HG03097 (cell line): Measurements from ENCODE around the gene PIGN.
"Not testable (repeated sequence)": the region's sequence is repeated elsewhere in the genome, so short reads cannot be mapped to it uniquely, and the experiment has no call there.

Experiments
- ATAC-seq: cut with Tn5 transposase; IDR thresholded peaks from one replicate; pipeline ENCODE4 v1.9.1; 2021; ENCODE audit not compliant: unreplicated experiment, low FRiP score

PIGN gene

GRCh38 chr18:62069556-62069955, 117.3 kb downstream of the PIGN start:
- ATAC-seq, result no peak

GRCh38 chr18:62066102-62066818, 120.6 kb downstream of the PIGN start:
- no peak for ATAC-seq

- ATAC-seq, result no peak
Observed at GRCh38 chr18:62064361-62064760, 122.5 kb downstream of the PIGN start.

- ATAC-seq, result no peak
Observed at GRCh38 chr18:62061821-62062478, 124.9 kb downstream of the PIGN start.

GRCh38 chr18:62060820-62061219, 126.0 kb downstream of the PIGN start:
- ATAC-seq, result no peak

- ATAC-seq, result no peak
Observed at GRCh38 chr18:62054929-62055498, 131.8 kb downstream of the PIGN start.

- ATAC-seq, result no peak
Observed at GRCh38 chr18:62048279-62048678, 138.6 kb downstream of the PIGN start.

- ATAC-seq, result no peak
Observed at GRCh38 chr18:62045316-62045715, 141.5 kb downstream of the PIGN start.

GRCh38 chr18:62044490-62045000, 142.3 kb downstream of the PIGN start:
- no peak for ATAC-seq

GRCh38 chr18:62037989-62038778, 148.7 kb downstream of the PIGN start:
- no peak for ATAC-seq

- ATAC-seq, result no peak
Observed at GRCh38 chr18:62037012-62037742, 149.7 kb downstream of the PIGN start.

GRCh38 chr18:62034286-62034685, 152.6 kb downstream of the PIGN start:
- not testable (repeated sequence) for ATAC-seq

- ATAC-seq, result no peak
Observed at GRCh38 chr18:62033756-62034155, 153.1 kb downstream of the PIGN start.

GRCh38 chr18:62033207-62033606, 153.6 kb downstream of the PIGN start:
- ATAC-seq, result no peak

GRCh38 chr18:62030091-62030985, 156.5 kb downstream of the PIGN start:
- no peak for ATAC-seq

GRCh38 chr18:62028715-62029114, 158.1 kb downstream of the PIGN start:
- ATAC-seq, result no peak

- no peak for ATAC-seq
Observed at GRCh38 chr18:62027914-62028520, 158.8 kb downstream of the PIGN start.

GRCh38 chr18:62026586-62026985, 160.3 kb downstream of the PIGN start:
- ATAC-seq, result no peak

GRCh38 chr18:62024983-62025382, 161.9 kb downstream of the PIGN start:
- no peak for ATAC-seq
